Hepatocyte (in vitro differentiated cells): ENCODE data around the gene APOA5. TPM values are rescaled to one million over a fixed set of nuclear protein-coding genes. Genes with fewer than 3 reads are reported as not detected.

Source experiments
- DNase-seq: peaks from one replicate; pipeline ENCODE4 v3.0.0-alpha.2; 2016; ENCODE audit warnings: low spot score
- H2AFZ ChIP-seq: fragments of 200-600 bp; sonication (generic); 2 replicates; pipeline ENCODE4 v1.6.0; 2016; ENCODE audit warnings: antibody characterized with exemption, mild to moderate bottlenecking
- H3K27ac ChIP-seq: fragments of 200-600 bp; sonication (generic); 2 replicates; pipeline ENCODE4 v1.5.1; 2016; ENCODE audit warnings: mild to moderate bottlenecking
- H3K27me3 ChIP-seq: fragments of 200-600 bp; sonication (generic); 2 replicates; pipeline ENCODE4 v1.6.1; 2016
- H3K36me3 ChIP-seq: fragments of 200-600 bp; sonication (generic); replicated peaks from 2 replicates; pipeline ENCODE4 v1.5.1; 2016; ENCODE audit warnings: low read depth; ENCODE audit not compliant: insufficient read depth
- H3K4me1 ChIP-seq: fragments of 200-600 bp; sonication (generic); 2 replicates; pipeline ENCODE4 v1.5.1; 2016; ENCODE audit warnings: mild to moderate bottlenecking, moderate library complexity; ENCODE audit not compliant: insufficient read depth
- H3K4me2 ChIP-seq: fragments of 200-600 bp; sonication (generic); 2 replicates; pipeline ENCODE4 v1.6.0; 2016
- H3K4me3 ChIP-seq: fragments of 200-600 bp; sonication (generic); 2 replicates; pipeline ENCODE4 v1.5.1; 2016; ENCODE audit warnings: mild to moderate bottlenecking
- H3K79me2 ChIP-seq: fragments of 200-600 bp; sonication (generic); 2 replicates; pipeline ENCODE4 v1.6.0; 2017; ENCODE audit warnings: mild to moderate bottlenecking
- H3K9me2 ChIP-seq: fragments of 200-600 bp; sonication (generic); replicated peaks from 2 replicates; pipeline ENCODE4 v1.6.0; 2017; ENCODE audit warnings: mild to moderate bottlenecking; ENCODE audit not compliant: insufficient read depth
- H3K9me3 ChIP-seq: fragments of 200-600 bp; sonication (generic); 2 replicates; pipeline ENCODE4 v1.5.1; 2016; ENCODE audit warnings: low read depth, mild to moderate bottlenecking
- H4K20me1 ChIP-seq: fragments of 200-600 bp; sonication (generic); 2 replicates; pipeline ENCODE4 v1.6.0; 2016; ENCODE audit warnings: mild to moderate bottlenecking; ENCODE audit not compliant: insufficient read depth, poor library complexity, severe bottlenecking
- EZH2 ChIP-seq: fragments of 200-600 bp; sonication (generic); IDR thresholded peaks from 2 replicates; pipeline ENCODE4 v1.6.1; 2016; ENCODE audit warnings: antibody characterized with exemption, mild to moderate bottlenecking, borderline replicate concordance
- EZH2phosphoT487 ChIP-seq: fragments of 200-600 bp; sonication (generic); IDR thresholded peaks from one replicate; pipeline ENCODE4 v1.6.1; 2018; ENCODE audit warnings: antibody characterized with exemption, mild to moderate bottlenecking, low read depth, moderate library complexity; ENCODE audit not compliant: unreplicated experiment, severe bottlenecking
- WGBS: methylation state at CpG from one replicate; pipeline ENCODE4 v1.1.6; 2016; ENCODE audit warnings: low lambda C conversion rate; ENCODE audit errors: missing lambda C conversion rate; 5-methylcytosine and 5-hydroxymethylcytosine counted together
- polyA plus RNA-seq: library from polyadenylated mRNA; unstranded; fragments of >200 nt; fragmentation: Nextera tagmentation; extraction: Ambion mirVana; gene quantifications from 2 replicates; pipeline ENCODE4 v1.2.1, GENCODE V29; 2016
- total RNA-seq: library from RNA; depleted of rRNA; stranded (reverse); fragments of >200 nt; gene quantifications from 2 replicates; pipeline ENCODE4 v1.2.3, GENCODE V29; 2014
- TF ChIP-seq, protein P1 (sequence below): fragments of 200-600 bp; sonication (generic); IDR thresholded peaks from 2 replicates; pipeline ENCODE4 v1.5.1; 2016; ENCODE audit warnings: antibody characterized with exemption, mild to moderate bottlenecking; ENCODE audit not compliant: poor library complexity

Gene APOA5
- total and polyA plus RNA-seq, 2 experiments from 2014 or later, result 14.6 to 20.3 TPM

DNA sequence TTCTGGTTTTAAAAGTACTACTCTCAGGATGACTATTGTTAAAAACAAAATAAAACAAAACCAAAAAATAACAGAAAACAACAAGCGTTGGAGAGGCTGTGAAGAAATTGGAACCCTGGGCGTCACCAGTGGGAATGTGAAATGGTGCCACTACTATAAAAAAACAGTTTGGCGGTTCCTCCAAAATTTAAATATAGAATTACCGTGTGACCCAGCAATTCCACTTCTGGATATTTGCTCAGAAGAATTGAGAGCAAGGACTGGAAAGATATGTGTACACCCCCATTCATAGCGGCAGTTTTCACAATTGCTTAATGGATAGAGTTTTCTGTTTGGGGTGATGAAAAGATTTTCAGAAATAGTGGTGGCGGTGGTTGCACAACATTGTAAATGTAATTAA lies 22.8 kb upstream of the APOA5 start:
- Histone ChIP-seq H3K4me3 (no peak overlapping the region), H3K27ac (peak overlapping the region; percentile 52), H3K79me2 (no peaks in the 10 kb centered on the region), H2AFZ (no peak overlapping the region), H3K4me2 (no peak overlapping the region), H3K4me1 (peaks cover 10% of the 10 kb centered on the region), H3K36me3 (no peaks in the 10 kb centered on the region), H3K9me2 (no peaks in the 10 kb centered on the region), H4K20me1 (no peaks in the 10 kb centered on the region), H3K9me3 (no peaks in the 10 kb centered on the region), H3K27me3 (no peaks in the 10 kb centered on the region)
- DNase-seq, result no peak
- WGBS, result 89% methylated on average over 6 of the region's 6 CpGs
- TF ChIP-seq, protein P1, sequence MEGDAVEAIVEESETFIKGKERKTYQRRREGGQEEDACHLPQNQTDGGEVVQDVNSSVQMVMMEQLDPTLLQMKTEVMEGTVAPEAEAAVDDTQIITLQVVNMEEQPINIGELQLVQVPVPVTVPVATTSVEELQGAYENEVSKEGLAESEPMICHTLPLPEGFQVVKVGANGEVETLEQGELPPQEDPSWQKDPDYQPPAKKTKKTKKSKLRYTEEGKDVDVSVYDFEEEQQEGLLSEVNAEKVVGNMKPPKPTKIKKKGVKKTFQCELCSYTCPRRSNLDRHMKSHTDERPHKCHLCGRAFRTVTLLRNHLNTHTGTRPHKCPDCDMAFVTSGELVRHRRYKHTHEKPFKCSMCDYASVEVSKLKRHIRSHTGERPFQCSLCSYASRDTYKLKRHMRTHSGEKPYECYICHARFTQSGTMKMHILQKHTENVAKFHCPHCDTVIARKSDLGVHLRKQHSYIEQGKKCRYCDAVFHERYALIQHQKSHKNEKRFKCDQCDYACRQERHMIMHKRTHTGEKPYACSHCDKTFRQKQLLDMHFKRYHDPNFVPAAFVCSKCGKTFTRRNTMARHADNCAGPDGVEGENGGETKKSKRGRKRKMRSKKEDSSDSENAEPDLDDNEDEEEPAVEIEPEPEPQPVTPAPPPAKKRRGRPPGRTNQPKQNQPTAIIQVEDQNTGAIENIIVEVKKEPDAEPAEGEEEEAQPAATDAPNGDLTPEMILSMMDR, result no peak
- no peak for TF ChIP-seq EZH2phosphoT487
- TF ChIP-seq EZH2, result no peak

DNA sequence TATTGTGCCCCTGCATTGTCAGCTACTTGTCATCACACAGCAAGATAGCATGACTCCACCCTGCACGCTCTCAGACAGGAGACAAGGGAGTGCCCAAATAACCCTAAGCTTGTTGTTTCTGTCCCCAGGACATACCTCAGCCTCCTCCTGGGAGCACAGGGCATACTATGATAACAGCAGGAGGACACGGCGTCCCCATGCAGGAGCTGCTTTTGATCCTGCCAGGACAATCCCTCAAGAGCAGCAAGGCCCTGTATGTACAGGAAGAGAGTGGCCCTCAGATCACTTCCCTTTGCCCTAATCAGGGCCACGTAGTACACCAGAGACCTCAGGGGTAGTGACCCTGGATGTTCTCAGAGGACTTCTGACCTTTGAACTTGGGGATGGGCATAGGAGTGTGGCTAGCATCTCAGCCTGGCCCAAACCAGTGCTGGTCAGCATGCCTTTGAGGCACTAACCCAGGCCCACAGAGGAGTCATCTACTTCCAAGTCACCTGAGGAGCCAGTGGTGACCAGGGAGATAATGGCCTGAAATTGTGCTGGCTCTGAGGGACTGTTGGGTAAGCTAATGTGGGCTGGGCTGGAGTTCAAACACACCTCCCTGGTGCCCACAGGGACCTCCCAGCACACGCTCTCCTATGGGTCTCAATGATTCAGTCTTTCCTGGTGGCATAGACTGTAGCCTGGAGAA lies 22.2 kb upstream of the APOA5 start:
- H3K79me2 ChIP-seq, result no peaks in the 10 kb centered on the region
- H3K9me3 ChIP-seq, result no peaks in the 10 kb centered on the region
- H3K9me2 ChIP-seq, result no peaks in the 10 kb centered on the region
- TF ChIP-seq EZH2phosphoT487 (no peak), EZH2 (no peak)
- TF ChIP-seq, protein P1, result no peak
- H3K4me2 ChIP-seq, result no peak overlapping the region
- H3K36me3 ChIP-seq, result no peaks in the 10 kb centered on the region
- peak overlapping the region; percentile 52 for H3K27ac ChIP-seq
- no peaks in the 10 kb centered on the region for H4K20me1 ChIP-seq
- DNase-seq, result no peak
- WGBS, result 70% methylated on average over 5 of the region's 5 CpGs
- H2AFZ ChIP-seq, result no peak overlapping the region
- H3K4me1 ChIP-seq, result peaks cover 10% of the 10 kb centered on the region
- H3K4me3 ChIP-seq, result no peak overlapping the region
- no peaks in the 10 kb centered on the region for H3K27me3 ChIP-seq

DNA sequence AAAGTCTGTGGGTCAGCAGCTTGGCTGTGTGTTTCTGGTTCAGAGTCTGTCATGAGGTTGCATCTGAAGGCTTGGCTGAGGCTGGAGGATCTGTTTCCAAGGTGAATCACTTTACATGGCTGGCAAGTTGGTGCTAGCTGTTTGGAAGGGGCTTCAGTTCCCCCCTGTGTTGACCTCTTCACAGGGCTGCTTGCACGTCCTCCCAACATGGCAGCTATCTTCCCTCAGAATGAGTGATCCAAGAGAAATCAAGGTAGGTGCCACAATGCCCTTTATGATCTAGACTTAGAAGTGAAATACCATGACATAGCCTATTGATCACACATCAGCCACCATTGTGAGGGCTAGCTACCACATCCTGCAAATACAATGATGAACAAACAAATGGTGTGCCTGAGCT lies 21.5 kb upstream of the APOA5 start:
- WGBS, result 86% methylated on average over 1 of the region's 1 CpG
- H3K27ac ChIP-seq, result peak overlapping the region; percentile 52
- no peaks in the 10 kb centered on the region for H3K79me2 ChIP-seq
- H2AFZ ChIP-seq, result no peak overlapping the region
- no peak for DNase-seq
- no peaks in the 10 kb centered on the region for H3K27me3 ChIP-seq
- no peaks in the 10 kb centered on the region for H3K9me3 ChIP-seq
- no peak overlapping the region for H3K4me2 ChIP-seq
- H4K20me1 ChIP-seq, result no peaks in the 10 kb centered on the region
- no peaks in the 10 kb centered on the region for H3K9me2 ChIP-seq
- H3K4me3 ChIP-seq, result no peak overlapping the region
- TF ChIP-seq EZH2phosphoT487 (no peak), EZH2 (no peak)
- TF ChIP-seq, protein P1, result no peak
- no peaks in the 10 kb centered on the region for H3K36me3 ChIP-seq
- H3K4me1 ChIP-seq, result peaks cover 14% of the 10 kb centered on the region
